ENCODE measurements around the gene TMEM63B. TPM values are rescaled to one million over a fixed set of nuclear protein-coding genes. Genes with fewer than 3 reads are reported as not detected.
"Not testable (repeated sequence)": the region's sequence is repeated elsewhere in the genome, so short reads cannot be mapped to it uniquely, and the experiment has no call there.

Gene TMEM63B
- total and polyA plus RNA-seq, 8 donors: 5.5 to 90.6 (median 21.5) TPM

GRCh38 chr6:44179648-44180047 lies 52.3 kb downstream of the TMEM63B start:
- intact Hi-C loops (cut with DNase I; ENCODE audit: low total_unique reads): loop anchor here (10.0 kb wide), 1 partner anchor 55 kb away; no protein-coding TSS in a partner anchor
- Histone ChIP-seq H3K27ac (peak overlapping the region in 1 of 5 donors; percentile 39), H3K4me3 (no peak overlapping the region), H3K4me1 (peaks cover 0 to 10% (median 0%) of the 10 kb centered on the region in 4 donors), H3K9me3 (no peaks in the 10 kb centered on the region), H3K27me3 (no peaks in the 10 kb centered on the region), H3K36me3 (no peaks in the 10 kb centered on the region)
- no peak for DNase-seq
- TF ChIP-seq POLR2AphosphoS5 (IDR thresholded peaks at IDR 0.05): no peak
- TF ChIP-seq CTCF (IDR thresholded peaks at IDR 0.05): no peak
- TF ChIP-seq POLR2A (IDR thresholded peaks at IDR 0.05): no peak
- no peak for TF ChIP-seq EP300 (IDR thresholded peaks at IDR 0.05)
- 86 to 99% (median 94%) methylated on average over 7 of the region's 7 CpGs for WGBS, 5 donors

GRCh38 chr6:44180406-44180805 lies 53.1 kb downstream of the TMEM63B start:
- Histone ChIP-seq H3K27me3 (no peaks in the 10 kb centered on the region), H3K36me3 (no peaks in the 10 kb centered on the region), H3K27ac (no peak overlapping the region), H3K4me1 (peaks cover 0 to 10% (median under 1%) of the 10 kb centered on the region in 4 donors), H3K4me3 (no peak overlapping the region), H3K9me3 (no peaks in the 10 kb centered on the region)
- no peak for TF ChIP-seq CTCF (IDR thresholded peaks at IDR 0.05)
- TF ChIP-seq EP300 (IDR thresholded peaks at IDR 0.05): no peak
- no peak for TF ChIP-seq POLR2AphosphoS5 (IDR thresholded peaks at IDR 0.05)
- no peak for TF ChIP-seq POLR2A (IDR thresholded peaks at IDR 0.05)
- no peak for DNase-seq
- intact Hi-C loops (cut with DNase I; ENCODE audit: low total_unique reads): no loop called here
- 87 to 98% (median 89%) methylated on average over 4 of the region's 4 CpGs for WGBS, 5 donors

- no peak overlapping the region for H3K4me3 ChIP-seq
- no peaks in the 10 kb centered on the region for H3K27me3 ChIP-seq
- TF ChIP-seq POLR2A (IDR thresholded peaks at IDR 0.05) (no peak), CTCF (IDR thresholded peaks at IDR 0.05) (no peak), POLR2AphosphoS5 (IDR thresholded peaks at IDR 0.05) (no peak), EP300 (IDR thresholded peaks at IDR 0.05) (no peak)
- H3K36me3 ChIP-seq: no peaks in the 10 kb centered on the region
- intact Hi-C loops (cut with DNase I; ENCODE audit: low total_unique reads): no loop called here
- no peaks in the 10 kb centered on the region for H3K9me3 ChIP-seq
- peaks cover 0 to 10% (median 2%) of the 10 kb centered on the region in 4 donors for H3K4me1 ChIP-seq
- DNase-seq: no peak
- H3K27ac ChIP-seq: no peak overlapping the region
- WGBS, 5 donors: 94 to 96% (median 94%) methylated on average over 4 of the region's 4 CpGs
These were observed 53.5 kb downstream of the TMEM63B start for GRCh38 chr6:44180886-44181285.

GRCh38 chr6:44181784-44182183 lies 54.4 kb downstream of the TMEM63B start:
- H3K36me3 ChIP-seq; H3K27me3 ChIP-seq; DNase-seq; intact Hi-C loops (cut with DNase I; ENCODE audit: low total_unique reads); H3K27ac ChIP-seq; H3K4me1 ChIP-seq; H3K9me3 ChIP-seq; H3K4me3 ChIP-seq: not testable (repeated sequence)

- intact Hi-C loops (cut with DNase I; ENCODE audit: low total_unique reads): no loop called here
- Histone ChIP-seq H3K36me3 (no peaks in the 10 kb centered on the region), H3K9me3 (no peaks in the 10 kb centered on the region), H3K4me1 (peaks cover 0 to 4% (median 2%) of the 10 kb centered on the region in 4 donors), H3K27ac (no peak overlapping the region), H3K4me3 (no peak overlapping the region), H3K27me3 (peaks cover 0 to 2% (median 0%) of the 10 kb centered on the region in 3 donors)
- no peak for DNase-seq
- 91 to 98% (median 97%) methylated on average over 4 of the region's 4 CpGs for WGBS, 5 donors
- TF ChIP-seq POLR2A (IDR thresholded peaks at IDR 0.05): no peak
- TF ChIP-seq CTCF (IDR thresholded peaks at IDR 0.05): no peak
- no peak for TF ChIP-seq EP300 (IDR thresholded peaks at IDR 0.05)
These were observed 55.6 kb downstream of the TMEM63B start for GRCh38 chr6:44182911-44183390.
